Activated CD8-positive, alpha-beta memory T cell treated with anti-CD3 and anti-CD28 coated beads for 24 hours (primary cell): ENCODE data around the gene CHRNB1.

Experiments
- DNase-seq: peaks from one replicate; pipeline ENCODE4 v3.0.0-alpha.2; 2020

The CHRNB1 gene

DNA sequence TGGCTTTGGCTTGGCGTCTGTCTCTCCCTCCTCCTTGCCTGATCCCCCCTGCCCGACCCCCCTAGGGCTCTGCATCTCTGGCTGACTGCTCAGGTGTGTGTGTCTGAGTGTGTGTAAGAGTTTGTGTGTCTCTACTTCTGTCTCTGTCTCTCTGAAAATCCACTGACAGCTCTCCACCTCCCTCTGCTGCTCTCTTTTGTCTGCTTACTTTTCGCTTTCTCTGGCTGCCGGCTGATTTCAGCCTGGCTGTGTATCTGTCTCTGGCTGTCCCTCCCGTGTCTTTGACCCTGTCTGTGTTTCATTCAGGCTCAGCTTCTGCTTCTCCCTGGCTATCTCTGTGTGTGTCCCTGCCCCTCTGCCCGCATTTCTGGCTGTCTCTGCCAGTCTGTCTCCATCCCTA is 28.5 kb upstream of the CHRNB1 start:
- no peak for DNase-seq

GRCh38 chr17:7417056-7417655 is 27.7 kb upstream of the CHRNB1 start:
- no peak for DNase-seq

DNA sequence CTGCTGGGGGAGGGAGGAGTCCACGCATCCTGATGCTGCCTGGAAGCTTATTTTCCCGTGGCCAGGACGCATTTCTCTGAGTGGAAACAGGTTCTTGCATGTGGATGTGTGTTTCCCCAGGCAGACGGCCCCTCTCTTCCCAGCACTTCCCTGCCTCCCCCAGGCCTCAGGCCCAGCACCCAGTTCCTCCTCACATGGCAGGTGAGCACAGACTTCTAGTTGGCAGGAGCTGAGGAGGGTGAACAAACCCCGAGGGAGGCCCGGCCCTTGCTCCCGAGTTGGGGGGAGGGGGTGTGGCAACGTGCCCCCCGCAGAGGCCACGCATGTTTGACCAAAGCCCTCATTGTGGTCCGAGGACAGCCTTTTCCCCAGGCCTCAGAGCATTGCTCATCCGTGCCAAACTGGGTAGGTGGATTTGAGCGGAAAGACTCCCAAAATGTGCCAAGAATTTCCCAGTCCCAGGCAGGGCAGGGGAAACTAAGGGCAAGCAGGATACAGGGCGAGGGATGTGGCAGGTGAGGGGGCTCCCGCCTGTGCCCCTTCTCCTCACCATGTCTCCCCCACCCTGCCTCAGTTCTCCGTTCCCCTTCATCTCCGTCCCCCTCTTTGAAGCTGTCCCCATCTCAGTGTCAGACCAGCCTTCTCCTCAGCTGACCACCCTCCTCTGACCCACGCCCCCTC is 26.2 kb upstream of the CHRNB1 start:
- DNase-seq, result no peak

DNA sequence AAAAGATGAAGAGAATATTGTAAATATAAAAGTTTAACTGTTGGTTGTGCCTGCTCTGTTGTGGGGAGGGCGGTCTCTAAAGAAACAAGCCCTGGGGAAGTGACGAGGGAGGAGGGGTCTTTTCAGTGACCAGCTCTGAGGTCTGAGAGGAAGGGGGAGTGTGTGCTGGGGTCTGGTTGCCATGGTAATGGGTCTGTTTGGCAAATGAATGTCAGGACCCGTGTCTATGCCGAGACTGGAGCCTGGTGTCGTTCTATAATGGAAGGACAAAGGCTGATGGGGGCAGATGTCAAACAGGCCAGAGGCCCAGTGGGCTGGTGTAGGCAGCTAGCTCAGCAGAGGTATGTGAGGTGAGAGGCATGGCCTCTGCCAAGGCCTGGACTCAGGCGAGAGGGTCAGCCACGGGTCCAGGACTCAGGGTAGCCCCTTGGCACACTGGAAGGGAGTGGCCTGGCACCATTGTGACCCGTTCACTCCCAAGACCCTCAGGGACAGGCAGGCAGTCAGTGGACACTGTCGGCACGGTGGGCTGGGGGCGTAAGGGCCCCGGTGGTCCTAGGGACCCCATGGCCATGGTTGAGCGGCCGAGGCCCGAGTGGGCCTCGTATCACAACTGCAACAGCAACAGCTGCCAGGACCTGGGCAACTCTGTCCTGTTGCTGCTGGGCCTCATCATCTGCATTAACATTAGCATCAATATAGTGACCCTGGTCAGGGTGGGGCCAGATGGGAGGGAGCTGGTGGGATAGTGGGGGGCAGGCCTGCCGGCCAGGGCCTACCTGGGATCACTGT is 24.8 kb upstream of the CHRNB1 start, which contains the start of gene SPEM1:
Gene SPEM1, plus strand, starts transcription at position 506 of the 792 bp plus-strand sequence. Its CDS starts 61 bp downstream, at position 567.
- no peak for DNase-seq

DNA sequence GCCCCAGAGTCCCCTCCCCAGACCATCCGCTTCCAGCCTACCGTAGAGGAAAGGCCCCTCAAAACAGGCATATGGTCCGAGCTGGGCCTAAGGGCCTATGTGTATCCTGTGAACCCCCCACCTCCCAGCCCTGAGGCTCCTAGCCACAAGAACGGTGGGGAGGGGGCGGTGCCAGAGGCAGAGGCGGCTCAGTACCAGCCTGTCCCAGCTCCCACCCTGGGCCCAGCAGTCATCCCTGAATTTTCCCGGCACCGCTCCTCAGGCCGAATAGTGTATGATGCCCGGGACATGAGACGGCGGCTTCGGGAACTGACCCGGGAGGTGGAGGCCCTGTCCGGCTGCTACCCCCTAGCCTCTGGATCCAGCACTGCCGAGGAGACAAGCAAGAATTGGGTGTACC is 23.7 kb upstream of the CHRNB1 start:
- DNase-seq, result no peak

GRCh38 chr17:7423679-7424078 is 21.2 kb upstream of the CHRNB1 start:
- no peak for DNase-seq

DNA sequence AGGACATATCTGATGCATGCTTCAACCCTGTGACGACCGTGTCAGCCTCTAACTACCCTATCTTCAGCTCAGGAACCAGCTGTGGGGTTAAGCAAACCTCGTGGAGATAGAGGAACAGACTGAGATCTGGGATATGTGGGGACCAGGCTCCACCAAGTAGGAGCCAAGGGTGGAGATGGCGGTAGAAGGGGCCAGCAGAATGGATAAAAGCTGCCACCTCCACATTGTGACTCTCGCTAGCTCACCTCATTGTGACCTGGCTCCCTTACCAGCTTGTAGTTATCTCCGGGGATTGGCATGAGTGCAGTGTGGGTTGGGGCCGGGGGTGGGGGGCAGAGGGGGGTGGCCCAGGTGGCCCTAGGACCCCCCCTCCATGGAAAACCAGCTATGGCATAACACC is 19.5 kb upstream of the CHRNB1 start, which contains the start of gene SPEM2:
Gene SPEM2, plus strand, starts transcription at position 301 of the 400 bp plus-strand sequence. Its CDS starts 73 bp downstream, at position 374.
- DNase-seq, result no peak

GRCh38 chr17:7425756-7426155 is 19.1 kb upstream of the CHRNB1 start:
- no peak for DNase-seq

DNA sequence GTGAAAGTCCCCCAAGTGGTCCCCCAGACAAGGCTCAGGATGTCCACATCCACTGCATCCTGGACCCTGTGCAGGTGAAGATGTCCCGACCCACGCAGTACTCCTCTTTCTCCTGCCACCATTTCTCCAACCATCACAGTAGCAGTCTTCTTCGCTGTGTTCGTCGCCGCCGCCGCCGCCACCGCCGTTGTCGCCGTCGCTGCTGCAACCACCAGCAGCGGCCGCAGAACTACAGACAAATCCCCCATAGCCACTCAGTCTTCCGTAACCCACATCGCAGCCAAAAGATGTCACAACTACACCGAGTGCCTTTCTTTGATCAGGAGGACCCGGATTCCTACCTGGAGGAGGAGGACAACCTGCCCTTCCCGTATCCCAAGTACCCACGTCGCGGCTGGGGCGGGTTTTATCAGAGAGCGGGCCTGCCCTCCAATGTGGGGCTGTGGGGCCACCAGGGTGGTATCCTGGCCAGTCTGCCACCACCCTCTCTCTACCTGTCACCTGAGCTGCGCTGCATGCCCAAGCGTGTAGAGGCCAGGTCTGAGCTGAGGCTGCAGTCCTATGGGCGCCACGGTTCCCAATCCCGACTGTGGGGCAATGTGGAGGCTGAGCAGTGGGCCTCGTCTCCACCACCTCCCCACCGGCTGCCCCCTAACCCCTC is 18.5 kb upstream of the CHRNB1 start:
- no peak for DNase-seq

GRCh38 chr17:7426896-7427489 is 17.9 kb upstream of the CHRNB1 start:
- no peak for DNase-seq

GRCh38 chr17:7427549-7427948 is 17.3 kb upstream of the CHRNB1 start:
- no peak for DNase-seq

DNA sequence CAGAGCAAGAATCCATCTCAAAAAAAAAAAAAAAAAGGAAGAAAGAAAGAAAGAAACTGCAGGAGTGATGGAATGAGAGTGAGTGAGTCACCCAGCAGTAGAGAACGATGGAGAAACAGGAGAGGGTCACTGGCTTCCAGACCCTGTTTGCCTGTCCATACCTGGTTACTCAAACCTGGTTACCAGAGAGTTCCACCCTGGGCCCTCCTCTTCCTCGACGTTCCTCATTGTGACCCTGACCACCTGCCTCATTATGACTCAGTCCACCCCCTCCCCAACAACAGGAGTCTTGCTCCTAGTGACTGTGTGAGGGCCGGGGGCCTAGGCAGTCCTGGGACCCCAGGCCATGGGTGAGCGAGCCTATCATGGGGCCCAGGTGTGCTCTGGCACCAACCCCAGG is 16.3 kb upstream of the CHRNB1 start, which contains the start of gene SPEM3:
Gene SPEM3, plus strand, starts transcription at position 301 of the 400 bp plus-strand sequence. Its CDS starts 46 bp downstream, at position 347.
- no peak for DNase-seq

GRCh38 chr17:7429722-7430121 is 15.1 kb upstream of the CHRNB1 start:
- DNase-seq, result no peak

DNA sequence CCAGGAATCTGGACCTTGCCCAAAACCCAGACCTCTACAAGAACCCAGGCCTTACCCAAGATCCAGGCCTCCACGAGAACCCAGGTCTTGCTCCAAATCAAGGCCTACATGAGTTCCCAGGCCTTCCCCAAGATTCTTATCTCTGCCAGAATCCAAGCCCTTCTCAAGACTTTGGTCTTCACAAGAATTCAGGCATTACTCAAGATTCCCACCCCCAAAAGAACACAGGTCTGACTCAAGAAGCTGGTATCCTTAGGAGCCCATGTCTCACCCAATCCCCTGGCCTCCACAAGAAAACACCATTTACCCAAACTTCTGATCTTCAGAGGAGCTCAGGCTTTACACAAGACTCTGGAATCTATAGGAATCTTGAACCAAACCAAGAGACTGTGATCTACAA is 13.6 kb upstream of the CHRNB1 start:
- DNase-seq, result no peak

GRCh38 chr17:7432296-7432695 is 12.6 kb upstream of the CHRNB1 start:
- DNase-seq, result no peak

DNA sequence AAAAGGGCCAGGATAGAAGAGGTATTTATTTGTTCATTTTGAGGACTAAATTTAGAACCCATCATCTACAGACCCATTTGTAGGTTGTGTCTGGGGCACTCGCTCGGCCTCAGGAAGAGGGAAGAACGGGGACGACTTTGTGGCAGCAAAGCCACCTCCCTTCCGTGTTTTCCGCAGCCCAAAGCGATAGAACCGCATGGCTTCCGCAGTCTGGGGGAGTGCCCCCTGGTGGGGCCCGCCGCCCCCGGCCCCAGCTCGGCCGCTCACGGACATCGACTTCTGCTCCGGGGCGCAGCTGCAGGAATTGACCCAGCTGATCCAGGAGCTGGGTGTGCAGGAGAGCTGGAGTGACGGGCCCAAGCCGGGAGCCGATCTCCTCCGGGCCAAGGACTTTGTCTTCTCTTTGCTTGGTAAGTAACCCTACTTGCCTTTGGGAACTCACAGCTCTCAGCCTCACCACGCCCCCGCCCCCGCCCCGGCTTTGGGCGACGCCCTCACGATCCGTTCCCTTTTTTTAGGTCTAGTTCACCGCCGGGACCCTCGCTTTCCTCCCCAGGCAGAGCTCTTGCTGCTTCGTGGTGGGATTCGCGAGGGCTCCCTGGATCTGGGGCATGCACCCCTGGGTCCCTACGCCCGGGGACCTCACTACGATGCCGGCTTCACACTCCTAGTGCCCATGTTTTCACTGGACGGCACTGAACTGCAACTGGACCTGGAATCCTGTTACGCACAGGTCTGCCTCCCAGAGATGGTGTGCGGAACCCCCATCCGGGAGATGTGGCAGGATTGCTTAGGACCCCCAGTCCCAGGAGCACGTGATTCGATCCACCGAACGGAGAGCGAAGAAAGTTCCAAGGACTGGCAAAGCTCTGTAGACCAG is 8.9 kb upstream of the CHRNB1 start:
- peak; percentile 87 for DNase-seq

DNA sequence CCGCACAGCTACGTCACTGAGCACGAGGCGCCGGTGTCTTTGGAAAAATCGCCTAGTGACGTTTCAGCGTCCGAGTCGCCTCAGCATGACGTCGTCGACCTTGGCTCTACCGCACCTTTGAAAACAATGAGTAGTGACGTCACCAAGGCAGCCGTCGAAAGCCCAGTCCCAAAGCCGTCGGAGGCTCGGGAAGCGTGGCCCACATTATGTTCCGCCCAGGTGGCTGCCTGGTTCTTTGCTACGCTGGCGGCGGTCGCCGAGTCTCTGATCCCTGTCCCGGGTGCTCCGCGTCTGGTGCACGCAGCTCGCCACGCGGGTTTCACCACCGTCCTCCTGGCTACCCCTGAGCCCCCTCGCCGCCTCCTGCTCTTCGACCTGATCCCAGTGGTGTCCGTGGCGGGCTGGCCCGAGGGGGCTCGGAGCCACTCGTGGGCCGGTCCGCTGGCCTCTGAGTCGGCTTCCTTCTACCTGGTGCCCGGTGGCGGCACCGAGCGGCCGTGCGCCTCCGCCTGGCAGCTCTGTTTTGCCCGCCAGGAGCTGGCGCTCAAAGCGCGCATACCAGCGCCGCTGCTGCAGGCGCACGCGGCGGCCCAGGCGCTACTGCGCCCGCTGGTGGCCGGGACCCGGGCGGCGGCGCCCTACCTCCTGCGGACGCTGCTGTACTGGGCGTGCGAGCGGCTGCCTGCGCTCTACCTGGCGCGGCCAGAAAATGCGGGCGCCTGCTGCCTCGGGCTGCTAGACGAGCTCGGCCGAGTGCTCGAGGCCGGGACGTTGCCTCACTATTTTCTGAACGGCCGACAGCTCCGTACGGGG is 8.1 kb upstream of the CHRNB1 start:
- peak; percentile 90 for DNase-seq

DNA sequence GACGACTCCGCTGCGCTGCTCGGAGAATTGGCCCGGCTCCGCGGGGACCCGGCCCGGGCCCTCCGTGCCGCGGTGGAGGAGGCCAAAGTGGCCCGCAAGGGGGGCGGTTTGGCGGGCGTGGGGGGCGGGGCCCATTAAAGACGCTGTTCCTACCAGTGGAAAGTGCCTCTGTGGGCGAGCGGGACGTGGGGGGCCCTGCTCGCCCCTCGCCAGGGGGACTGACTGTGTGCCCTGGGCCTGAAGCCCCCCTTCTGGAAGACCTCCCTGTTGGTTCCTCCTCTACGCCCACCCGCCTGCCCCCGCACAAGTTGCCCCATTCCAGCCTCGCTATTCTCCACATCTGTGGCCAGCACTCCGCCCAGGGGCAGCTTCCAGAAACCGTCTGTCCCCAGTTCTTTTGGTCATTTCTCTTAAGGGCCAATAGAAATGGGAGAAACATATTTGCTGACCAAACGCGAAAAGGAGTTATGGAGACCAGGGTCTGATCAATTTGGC is 7.4 kb upstream of the CHRNB1 start:
- DNase-seq, result no peak

- peak; percentile 79 for DNase-seq
Observed at GRCh38 chr17:7437950-7438614, 6.8 kb upstream of the CHRNB1 start.
